ENCODE results near the gene UNC13D. TPM values are rescaled to one million over a fixed set of nuclear protein-coding genes. Genes with fewer than 3 reads are reported as not detected.
"Not testable (repeated sequence)": the region's sequence is repeated elsewhere in the genome, so short reads cannot be mapped to it uniquely, and the experiment has no call there.

The UNC13D gene
- polyA plus RNA-seq, 1 donor: 3.7 TPM

DNA sequence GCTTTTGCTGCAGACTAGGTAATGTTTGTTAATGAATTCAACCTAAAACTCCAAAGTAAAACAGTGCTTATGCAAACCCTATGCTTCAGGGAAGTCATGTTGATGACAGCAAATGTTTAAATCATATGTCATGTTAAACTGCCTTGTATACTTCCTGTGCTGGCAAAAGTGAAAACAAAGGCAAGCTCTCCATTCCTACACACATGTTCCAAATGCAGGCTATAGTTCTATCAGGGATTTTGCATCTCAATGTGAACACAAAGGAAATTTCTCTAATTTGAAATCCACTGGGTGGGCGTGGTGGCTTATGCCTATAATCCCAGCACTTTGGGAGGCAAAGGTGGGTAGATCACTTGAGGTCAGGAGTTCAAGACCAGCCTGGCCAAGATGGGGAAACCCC, 40.3 kb downstream of the UNC13D start:
- no peak for DNase-seq (ENCODE audit: low read depth)

DNA sequence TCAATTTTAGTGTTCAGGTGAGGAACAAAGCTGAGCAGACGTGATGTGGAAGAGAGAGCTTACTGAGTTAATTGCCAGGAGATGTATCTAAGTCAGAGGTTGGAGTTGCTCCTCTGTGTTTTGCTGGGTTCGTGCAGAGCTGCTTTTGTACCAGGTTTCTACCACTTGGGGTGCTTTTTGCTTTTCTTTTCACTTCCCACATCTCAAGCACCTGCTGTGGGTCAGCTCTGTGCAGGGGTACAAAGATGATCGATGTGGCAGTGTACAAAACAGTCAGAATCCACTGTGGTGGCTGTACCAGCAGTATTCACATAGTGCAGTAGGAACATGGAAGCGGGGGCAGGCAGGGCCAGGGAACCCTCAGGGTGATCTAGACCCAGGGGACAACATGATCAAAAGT, 44.8 kb downstream of the UNC13D start:
- DNase-seq (ENCODE audit: low read depth): no peak

DNA sequence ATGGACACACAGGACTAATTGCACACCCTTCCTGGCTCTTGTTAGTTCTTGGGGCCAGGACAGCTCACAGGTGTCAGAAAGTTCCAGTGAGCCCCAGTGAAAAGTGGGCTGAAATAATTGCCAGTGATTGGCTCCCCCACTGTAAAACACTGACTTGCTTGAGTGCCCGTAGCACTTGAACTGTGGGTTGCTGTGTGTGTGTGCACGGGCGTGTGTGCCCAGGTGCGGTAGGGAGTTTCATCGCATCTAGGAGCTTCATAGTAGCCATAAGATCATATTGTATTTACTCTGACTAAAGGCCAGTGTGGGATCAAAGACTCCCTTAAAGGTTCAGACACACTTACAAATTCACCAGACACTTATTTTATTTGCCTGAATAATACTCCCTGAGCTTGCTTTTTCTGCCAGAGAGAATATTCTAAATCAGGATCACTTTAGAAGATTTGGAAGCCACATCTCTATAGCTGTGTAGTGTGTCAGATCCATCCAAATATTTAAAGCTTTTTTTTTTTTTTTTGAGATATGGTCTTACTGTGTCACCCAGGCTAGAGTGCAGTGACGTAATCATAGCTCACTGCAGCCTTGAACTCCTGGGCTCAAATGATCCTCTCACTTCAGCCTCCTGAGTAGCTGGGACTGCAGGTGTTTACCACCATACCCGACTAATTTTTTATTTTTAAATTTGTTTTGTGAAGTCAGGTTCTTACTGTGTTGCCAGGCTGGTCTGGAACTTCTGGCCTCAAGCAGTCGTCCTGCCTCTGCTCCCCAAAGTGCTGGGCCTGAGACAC, 48.2 kb downstream of the UNC13D start:
- no peak for DNase-seq (ENCODE audit: low read depth)

DNA sequence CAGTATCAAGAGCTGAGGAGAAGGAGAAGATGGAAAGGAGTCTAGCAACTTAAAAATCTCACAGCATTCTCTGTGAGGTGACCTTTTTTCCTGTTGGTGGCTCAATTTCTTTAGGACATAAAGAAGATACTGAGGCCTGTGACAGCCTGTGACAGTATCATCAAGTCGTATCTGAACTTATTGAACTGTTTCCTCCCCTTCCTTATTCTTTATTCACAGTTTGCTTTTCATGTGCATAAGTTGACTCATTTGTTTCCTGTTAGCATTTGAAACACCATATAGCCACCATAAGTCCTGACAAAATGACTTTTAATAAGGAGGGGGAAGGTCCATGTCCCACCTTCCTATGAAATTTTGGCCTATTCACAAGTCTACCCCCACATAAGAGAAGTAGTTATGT, 50.7 kb downstream of the UNC13D start:
- no peak for DNase-seq (ENCODE audit: low read depth)

DNA sequence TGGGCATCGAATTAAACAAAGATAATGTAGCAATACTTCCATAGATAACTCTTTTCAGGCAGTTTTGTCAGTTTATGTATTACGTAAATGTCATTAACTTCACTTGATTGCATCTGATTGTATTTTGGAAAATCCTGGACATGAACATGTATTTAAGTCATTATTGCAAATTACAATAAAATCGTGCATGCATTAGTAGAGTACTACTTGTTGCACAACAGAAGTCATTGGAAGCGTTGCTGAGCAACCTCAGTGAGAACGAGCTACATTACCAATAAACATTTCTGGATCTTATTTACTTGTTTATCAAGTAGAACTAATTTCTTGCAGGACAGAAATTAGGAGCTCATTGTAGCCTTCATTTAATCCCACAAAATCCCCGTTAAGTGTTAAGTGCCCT, 53.0 kb downstream of the UNC13D start:
- no peak for DNase-seq (ENCODE audit: low read depth)

DNA sequence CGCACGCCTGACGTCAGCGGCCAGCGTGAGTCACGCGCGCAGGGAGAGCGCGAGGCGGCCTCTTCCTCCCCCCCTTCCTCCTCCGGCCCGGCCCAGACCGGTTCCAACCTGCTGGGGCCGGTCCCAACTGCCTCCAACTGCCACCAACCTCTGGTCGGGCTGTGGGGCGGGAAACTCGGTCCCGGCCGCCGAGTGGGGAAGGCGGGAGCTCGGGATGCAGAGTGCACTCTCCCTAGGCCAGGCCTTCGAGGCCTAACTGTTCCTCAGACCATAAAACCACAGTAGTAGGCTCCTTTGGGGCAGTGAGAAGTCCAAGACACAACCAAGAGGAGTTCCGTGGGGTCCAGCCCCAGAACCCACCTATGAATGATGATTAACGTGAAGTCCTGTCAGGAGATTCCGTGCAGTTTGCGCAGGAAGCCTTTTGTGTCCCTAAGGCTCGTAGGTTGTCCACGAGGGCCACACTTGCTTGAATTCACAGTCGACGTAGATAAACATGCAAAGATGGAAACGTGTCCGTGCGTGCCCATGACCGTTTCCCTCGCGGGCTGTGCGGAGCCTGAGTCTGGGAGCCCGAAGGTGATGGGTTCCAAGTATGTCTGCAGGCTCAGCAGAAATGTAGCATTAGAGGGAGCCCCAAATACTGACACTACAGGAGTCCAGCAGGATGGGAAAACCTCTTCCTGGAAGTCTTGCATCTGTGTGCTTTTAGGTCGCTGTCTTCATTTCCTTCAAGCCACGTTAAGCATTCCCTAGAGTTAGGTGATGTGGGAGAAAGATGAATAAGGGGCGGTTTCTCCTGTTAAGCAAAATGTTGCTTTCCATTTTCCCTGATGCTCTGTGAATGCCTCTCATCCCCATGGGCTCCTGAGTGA, 59.0 kb downstream of the UNC13D start:
- DNase-seq (ENCODE audit: low read depth): no peak

DNA sequence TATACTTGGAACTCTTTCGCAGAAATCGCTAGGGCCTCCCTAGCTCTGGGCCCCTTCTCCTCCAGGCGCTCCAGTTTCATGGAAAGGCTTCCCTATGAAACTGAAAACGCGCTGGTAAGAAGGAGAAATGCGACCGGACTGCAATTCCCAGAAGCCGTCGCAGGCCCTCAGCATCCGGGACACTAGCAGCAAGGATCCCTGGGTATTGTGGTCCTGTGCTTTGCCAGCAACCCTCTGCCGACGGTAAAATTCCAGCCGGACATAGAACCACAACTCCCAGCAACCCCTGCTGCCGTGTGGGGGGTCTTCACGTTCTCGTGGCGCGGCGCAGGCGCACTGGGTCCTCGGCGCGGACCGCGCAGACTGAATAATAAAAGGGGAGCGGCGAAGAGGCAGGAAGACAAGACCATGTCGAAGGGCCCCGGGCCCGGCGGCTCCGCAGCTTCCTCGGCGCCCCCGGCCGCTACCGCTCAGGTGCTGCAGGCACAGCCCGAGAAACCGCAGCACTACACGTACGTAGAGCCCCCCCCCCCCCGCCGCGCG, 59.7 kb downstream of the UNC13D start, which contains the start of gene UNK:
Gene UNK (plus strand): TSS at position 334 of the 543 bp plus-strand sequence. CDS start 75 bp downstream, at position 409.
- DNase-seq (ENCODE audit: low read depth): peak; percentile 99

DNA sequence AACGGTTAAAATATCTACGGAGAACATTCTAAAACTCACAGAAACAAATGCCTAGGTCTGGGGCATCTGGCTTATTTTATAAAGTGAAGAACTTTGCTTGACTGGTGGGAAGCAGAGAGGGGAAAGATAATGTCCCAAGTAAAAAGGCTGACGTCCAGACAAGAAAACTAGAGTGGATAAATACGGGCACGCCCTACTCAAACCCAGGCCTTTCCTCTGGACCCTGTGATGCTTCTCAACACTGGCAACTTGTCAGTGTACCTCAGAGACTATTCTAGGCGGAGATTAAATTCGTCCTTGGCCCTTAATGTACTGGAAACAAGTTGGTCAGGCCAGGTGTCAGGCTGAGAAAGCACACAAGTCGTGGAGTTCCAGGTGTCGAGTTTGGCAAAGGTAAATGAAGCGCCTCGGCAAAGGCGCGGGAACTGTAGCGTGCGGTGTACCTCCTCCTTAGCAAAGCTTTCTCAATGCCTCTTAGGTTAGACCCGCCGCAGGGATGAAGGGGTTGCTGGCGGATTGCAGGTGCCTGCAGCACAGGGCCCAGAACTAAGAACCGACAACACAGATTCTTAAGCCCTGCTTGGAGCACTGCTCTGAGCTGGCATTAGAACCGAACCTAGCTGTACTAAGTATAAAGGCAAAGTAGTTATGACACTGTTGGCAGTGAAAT, 60.3 kb downstream of the UNC13D start:
- no peak for DNase-seq (ENCODE audit: low read depth)

DNA sequence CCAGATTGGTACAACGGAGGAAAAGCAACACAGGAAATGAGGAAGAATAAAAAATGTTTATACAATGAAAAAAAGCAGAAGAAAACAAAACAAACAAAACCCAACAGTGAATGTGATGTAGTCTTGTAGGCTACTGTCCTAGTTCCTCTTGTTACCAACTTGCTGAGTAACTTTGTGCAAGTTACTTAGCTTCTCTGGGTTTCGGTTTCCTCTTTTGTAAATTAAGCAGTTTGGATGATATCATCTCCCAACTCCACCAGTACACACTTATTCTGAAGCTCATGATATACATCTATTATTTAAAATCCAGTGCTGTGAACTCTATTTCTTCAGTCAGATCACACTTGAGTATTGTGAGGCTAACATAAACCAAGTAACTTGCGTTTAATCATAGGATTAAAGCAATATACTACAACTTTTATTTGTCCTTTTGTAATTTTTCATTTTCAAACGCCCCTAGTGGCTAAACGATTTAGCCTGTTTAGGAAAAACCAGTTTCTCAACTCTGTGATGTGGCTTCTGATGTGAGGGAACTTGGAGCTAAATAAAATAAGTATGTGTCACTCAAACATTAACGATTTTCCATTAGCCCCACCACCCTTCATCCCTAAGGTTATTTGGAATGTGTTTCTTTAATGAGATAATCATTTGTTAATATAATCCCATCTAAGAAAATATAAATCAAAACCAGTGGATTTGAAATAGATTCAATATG, 61.0 kb downstream of the UNC13D start:
- DNase-seq (ENCODE audit: low read depth): no peak

DNA sequence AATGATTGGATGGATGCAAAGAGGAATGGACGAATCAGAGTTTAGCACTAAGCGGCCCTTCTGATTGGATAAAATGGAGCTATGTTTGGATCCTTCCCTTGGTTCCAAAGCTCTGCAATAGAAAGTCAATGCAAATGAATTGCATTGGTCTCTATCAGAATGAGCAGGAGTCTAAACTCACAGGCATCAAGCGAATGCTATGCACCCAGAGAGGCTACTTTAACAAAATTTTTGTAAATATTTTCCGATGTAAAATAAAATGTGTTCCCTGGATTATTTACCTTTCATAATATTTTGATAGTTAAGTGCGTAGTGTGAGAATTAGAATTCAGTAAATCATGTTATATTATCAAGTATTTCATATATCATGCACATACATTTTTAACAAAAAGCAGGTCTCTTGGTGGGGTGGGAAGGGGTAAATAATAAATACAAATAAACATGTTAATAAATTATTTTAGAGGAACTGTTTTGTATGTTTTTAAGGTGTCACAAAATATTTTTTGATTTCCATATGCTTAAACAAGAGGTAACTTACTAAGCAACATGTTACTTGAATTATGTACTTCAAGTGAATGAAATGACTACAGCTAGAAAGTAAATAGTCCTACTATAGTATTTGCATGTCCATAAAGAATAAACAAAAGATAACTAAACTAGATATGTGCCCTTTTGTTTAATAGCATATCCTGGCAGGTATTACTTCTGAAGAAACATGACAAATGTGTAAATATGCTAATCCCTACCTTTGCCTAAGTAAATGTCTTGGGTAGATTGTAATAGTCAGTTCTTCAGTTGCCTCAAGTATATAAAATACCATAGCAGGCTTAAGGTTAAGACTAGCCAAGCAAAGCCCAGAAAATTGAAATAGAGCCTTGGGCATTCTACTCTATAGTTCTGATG, 64.0 kb downstream of the UNC13D start:
- DNase-seq (ENCODE audit: low read depth): no peak

DNA sequence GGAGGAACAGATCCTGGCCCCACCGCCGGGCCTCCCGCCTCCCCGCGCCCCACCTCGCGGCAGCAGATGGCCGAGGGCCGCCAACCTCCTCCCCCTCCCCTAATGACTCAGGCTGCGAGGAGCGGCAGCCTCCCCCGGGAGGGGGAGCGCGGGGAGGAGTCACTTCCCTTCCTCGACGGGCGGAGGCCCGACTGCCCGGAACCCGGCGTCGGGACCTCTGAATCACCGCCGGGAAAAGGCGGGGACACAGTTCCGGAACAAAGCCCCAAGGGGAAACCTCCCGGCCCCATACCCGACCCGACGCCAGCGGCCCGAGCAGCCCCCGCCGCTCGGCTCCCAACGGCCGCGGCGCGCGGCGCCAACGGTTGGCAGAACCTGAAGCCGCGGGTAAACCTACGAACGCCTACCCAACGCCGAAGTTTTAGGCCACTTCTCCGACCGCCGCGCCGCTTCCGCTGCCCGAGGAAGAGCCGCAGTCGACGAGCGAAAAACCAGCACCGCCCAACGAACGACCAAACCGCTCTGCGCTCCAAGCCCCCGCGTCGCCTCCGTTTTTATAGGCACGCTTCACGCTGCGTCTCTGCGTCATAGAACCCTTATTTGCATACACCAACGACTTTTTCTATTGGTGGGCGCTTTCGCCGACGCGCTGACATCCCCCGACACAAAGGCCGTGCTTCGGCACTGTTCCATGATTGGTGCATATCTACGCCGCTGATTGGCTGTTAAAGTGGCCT, 64.8 kb downstream of the UNC13D start:
- peak; percentile 100 for DNase-seq (ENCODE audit: low read depth)

DNA sequence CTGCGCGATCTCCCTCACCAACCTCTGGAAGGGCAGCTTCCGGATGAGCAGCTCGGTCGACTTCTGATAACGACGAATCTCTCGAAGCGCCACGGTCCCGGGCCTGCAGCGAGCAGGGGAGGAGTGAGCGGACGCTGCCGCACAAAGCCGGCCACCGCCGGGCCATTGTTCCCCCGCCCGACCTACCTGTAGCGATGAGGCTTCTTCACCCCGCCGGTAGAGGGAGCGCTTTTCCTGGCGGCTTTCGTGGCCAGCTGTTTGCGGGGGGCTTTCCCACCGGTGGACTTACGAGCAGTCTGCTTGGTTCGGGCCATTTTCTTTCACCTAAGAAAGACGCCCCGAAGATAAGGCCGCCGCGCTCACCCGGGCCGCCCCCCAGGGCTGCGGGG, 65.3 kb downstream of the UNC13D start:
- no peak for DNase-seq (ENCODE audit: low read depth)

DNA sequence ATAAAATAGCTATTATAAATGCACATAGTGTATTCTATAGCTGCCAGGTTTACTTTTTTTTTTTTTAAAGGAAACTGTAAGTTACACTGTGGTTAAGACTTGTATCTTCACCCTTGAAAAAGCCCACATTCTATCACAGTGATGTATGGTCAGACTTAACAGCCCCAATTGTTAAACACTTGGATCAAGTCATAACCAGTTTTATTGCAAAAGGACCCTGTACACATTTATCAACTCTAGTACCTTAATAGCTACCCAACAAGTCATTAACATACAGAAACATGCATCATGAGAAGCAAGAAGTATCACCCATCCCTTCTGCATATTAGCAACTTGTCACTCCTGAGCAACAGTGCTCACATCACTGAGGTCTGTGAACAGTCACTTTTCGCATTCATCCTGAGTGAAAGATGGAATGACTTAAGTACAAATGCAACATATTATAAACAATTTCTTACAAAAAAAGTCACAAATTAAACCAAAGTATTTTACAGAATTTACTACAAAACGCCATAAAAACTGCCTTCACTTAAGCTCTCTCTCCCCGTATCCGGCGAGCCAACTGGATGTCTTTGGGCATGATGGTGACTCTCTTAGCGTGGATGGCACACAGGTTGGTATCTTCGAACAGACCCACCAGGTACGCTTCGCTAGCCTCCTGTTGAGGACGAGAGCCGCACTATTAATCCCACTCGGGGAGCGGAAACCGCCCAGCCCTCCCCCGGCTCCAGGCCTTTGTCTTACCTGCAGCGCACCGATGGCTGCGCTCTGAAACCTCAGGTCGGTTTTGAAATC, 65.9 kb downstream of the UNC13D start:
- not testable (repeated sequence) for DNase-seq (ENCODE audit: low read depth)

DNA sequence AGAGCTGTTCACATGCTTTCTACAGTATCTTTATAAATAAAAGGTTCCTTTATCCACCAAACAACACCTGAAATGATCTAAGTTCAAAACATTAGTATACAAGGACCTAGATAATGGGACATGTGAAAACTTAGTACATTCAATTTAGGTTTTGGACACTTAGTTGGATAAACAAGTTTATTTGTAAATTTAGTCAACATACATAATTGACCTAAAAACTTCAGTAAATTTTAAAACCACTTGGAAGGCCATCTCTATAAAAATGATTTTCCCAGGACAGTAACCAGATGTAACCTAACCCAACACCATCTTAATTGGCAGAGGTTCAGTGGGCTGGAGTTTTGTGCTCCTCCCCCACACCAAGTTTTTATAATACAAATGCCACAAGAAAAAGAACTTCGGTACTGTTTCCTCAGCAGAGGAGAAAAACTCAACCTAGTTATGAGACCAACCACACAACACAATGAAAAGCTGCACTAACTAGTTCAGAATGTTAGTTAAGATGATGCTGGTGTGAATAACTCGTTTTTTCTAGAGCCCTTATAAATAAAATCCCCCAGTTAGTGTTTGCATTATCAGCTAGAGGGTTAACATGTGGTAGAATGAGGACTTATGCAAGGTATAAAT, 66.8 kb downstream of the UNC13D start:
- no peak for DNase-seq (ENCODE audit: low read depth)
